CD4-positive, alpha-beta T cell treated with Interleukin-6 for 4 hours (primary cell): ENCODE measurements around the gene HS3ST1.

Experiments used
- DNase-seq: peaks from one replicate; pipeline ENCODE4 v3.0.0-alpha.2; 2020; ENCODE audit warnings: mixed read lengths

HS3ST1 gene

GRCh38 chr4:11431111-11431510 lies 2.4 kb upstream of the HS3ST1 start:
- no peak for DNase-seq

GRCh38 chr4:11430536-11430935 lies 1.8 kb upstream of the HS3ST1 start:
- DNase-seq = no peak

DNA sequence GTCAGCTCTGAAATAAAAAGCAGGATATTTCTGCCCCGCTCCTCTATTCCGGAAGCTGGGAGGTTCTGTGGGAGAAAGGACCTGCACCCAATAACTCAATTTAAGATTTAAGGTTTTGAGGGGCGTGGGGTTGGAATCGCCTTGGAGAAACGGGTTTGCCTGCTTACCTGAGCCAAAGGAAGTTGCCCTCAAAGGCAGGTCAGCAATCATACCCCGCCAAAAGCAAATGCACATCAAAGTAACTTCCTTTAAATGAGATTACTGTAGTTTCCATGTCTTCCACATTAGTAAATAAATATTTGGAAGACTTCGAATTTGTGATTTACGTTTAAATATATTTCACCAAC lies 978 bp upstream of the HS3ST1 start:
- DNase-seq = no peak

DNA sequence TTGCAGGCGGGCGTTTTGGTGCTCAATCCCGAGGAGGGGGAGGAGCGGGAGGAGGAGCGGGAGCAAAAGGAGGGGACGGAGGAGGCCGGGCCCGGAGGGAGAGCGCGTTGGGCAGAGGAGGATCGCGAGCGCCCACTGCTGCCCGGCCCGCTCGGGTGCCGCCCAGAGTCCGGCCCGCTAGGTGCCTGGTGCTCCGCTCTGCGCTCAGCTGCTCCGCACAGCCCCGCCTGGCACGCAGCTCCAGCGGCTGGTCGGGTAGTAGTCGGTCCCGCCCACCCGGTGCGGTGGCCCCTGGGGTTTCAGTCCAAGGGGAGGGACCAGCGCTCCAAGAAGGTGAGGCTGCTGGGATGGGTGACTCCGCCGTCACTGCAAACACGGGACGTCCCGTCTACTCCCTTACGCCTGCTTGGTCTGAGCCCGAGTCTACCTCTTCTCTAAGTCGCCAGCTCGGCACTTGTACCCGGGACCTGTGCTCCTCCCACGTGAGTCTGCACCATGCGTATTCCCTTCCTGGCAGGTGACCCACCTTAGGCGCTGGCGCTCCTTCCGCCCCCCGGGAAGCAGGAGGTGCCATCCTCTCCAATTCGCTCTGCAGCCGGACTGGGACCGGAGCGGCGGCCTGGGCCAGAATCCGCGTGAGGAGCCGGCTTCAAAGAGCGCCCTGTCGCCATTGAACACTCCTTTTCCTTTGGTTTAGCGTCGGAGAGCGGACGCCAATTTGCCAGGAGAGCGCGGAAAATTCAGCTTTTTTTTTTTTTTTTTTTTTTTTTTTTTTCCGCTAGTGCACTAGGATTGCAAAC lies 405 bp upstream of the HS3ST1 start:
- DNase-seq = peak; percentile 31

GRCh38 chr4:11427121-11427996 lies 1.3 kb downstream of the HS3ST1 start:
- DNase-seq = no peak

- DNase-seq = no peak
These were observed 2.0 kb downstream of the HS3ST1 start for GRCh38 chr4:11426731-11427120.

DNA sequence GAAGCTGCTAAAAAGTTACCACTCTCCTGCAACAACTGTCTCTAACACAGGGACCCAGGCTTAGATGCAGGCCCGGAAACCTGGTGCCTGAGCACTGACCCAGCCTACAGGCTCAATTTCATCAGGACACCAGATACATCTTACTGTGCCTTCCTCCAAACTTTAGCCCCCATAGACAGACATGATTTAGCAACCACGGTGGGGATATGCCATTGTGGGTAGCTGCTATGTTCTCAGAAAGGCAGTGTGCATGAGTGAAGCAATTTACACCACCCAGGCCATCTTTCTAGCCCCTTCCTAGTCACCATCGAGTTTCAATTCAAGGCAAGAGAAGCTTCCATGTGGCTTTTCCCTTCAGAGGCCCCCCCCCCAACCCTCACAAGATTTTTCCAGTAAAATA lies 2.7 kb downstream of the HS3ST1 start:
- no peak for DNase-seq

GRCh38 chr4:11424856-11425255 lies 3.8 kb downstream of the HS3ST1 start:
- DNase-seq = no peak

DNA sequence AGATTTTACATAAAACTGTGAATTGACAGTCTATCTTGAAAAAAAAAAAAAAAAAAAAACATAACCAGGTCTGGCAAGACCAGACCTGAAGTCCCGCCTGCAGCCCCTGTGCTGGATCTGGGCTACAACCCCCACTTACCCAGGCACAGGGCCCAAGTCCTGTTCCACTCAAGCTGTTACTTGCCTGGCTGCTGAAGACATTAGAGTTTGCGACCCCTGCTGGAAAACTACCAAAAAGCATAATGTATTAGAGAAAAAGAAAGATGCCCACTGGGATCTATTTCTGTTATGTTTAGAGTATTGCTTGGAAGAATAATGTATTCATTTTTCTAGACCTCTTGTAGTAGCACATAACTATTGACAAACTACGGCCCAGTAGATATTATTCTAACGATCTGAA lies 4.7 kb downstream of the HS3ST1 start:
- peak; percentile 22 for DNase-seq

DNA sequence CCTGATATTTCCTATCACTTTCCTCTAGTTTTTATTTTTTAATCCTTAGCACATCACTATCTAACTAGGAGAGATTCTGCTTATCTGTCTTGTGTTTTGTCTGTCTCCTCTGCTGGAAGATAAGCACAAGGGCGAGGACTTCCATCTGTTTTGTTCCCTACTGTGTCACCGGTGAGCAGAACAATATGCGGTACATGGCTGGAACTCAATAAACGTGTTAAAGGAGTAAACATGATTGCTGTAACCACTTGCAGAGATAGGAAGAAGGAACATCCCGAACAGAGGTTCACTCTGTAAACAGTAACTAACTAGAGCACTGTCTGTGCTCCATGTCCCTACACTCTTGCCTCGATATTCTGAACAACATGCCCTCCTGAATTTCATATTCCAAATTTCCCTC lies 5.2 kb downstream of the HS3ST1 start:
- no peak for DNase-seq

DNA sequence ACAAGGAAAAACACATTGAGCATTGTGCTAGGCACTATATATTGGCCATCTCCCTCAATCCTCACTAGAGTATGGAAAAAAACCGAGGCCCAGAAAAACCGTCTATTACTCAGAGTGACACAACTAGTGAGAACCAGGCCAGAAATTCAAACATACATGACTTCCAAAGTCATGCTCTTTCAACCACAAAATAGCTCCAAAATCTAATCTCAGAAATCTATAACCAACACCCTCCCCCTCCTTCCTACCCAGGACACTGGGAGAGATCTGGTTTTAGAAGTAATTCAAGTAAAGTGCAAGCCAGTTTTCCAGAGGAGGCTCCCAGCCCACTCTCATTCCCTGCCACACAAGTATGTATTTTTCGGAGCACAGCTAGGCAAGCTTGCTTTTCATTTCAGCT lies 7.6 kb downstream of the HS3ST1 start:
- no peak for DNase-seq

DNA sequence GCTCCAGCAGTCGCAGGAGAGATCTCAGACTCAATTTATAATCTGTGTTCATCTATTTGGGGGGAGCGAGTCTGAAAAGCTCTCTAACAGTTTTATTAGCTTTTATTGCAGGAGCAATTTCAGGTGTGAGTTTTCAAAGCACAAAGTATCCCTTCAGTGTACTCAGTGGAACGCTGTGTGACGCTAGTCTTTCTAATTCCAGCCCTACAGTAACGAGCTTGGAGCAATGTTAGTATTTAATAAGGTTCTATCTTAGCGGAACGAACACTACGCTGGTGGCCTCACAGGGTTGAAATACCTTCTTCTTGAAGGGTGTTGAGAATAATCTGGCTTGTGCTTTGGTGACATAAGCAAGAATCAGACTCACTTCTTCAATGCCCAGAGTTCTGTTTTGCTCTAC lies 8.4 kb downstream of the HS3ST1 start:
- DNase-seq = no peak

DNA sequence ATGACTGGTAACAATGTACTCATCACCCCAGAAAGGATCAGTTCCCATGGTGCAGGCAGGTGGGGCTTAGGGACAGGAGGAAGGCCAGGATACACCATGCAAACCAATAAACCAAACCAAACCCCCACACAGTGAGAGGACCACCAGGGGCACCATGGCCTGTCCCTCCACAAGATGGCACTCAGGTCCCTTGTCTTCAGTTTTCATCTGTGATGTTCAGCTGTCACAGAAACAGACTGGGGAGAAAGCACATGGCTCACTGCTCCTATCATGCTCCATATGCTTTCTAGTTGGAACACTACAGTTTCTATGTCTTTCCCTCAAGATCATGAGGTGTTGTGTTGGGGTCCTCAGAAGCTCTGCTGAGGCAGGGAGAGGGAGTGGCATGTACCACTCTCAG lies 10.1 kb downstream of the HS3ST1 start:
- peak; percentile 35 for DNase-seq

DNA sequence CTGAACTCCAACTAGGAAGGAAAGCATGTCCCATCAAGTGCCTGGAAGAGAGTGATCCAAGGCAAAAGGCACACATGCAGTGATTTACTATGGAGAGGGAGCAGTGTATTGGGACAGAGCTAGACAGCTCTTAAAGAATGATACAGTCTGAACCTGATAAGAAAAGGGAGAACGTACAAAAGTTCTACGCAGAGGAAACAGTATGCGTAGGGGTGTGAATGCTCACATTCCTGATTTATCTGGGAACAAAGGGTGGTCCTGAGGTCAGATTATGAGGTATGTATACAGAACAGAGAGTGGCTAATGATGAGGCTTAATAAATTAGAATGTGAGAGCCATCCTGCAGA lies 12.0 kb downstream of the HS3ST1 start:
- DNase-seq = no peak

GRCh38 chr4:11416071-11416766 lies 12.5 kb downstream of the HS3ST1 start:
- DNase-seq = no peak

DNA sequence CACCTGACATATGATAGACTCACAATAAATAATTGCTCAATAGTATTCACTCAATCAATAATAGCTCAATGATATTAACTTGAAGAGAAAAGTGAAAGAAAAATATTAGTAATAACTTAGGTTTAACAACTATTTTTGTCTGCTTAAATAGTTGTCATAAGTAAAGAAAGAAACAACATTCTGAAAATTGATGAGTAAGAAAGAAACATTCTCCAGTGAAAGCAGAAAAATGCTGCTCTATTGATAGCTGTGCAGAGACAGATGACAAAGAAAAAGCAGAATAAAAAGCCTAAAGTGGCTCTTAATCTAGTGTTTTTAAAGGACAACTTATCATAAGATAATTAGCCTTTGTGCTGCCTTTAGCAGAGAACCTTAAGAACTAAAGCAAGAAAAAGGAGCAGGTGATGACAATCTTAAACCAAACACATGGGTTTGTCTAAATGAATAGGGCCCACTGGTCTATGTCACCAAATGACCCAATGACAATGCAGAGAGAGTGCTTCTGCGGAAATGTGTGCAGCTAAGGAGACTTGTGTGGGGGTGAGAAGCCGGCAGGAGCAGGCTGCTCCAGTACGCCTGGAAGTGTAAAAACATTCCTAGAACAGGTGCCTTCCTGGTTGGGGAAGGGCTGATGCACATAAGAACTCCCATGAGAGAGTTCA lies 13.2 kb downstream of the HS3ST1 start:
- DNase-seq = no peak

GRCh38 chr4:11412211-11412610 lies 16.5 kb downstream of the HS3ST1 start:
- no peak for DNase-seq

DNA sequence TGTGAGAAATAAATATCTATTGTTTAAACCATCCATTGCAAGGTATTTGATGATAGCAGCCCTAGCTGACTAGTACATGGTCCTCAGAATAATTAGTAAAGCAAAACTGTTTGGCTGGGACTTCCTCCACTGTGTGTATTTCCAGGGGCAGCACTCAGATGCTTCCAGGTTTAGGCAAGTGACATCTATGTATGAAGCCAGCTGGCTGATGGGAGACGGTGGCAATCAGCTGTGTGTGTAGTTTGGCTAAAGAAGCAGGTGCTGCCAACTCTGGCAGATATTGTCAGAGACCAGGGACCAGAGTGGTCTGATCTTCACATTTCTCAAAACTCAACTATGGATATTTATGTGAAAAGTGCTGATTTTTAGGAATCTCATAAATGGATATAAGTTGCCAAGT lies 19.1 kb downstream of the HS3ST1 start:
- no peak for DNase-seq

GRCh38 chr4:11408233-11408967 lies 20.3 kb downstream of the HS3ST1 start:
- no peak for DNase-seq

- no peak for DNase-seq
These were observed 21.1 kb downstream of the HS3ST1 start for GRCh38 chr4:11407551-11407950.

DNA sequence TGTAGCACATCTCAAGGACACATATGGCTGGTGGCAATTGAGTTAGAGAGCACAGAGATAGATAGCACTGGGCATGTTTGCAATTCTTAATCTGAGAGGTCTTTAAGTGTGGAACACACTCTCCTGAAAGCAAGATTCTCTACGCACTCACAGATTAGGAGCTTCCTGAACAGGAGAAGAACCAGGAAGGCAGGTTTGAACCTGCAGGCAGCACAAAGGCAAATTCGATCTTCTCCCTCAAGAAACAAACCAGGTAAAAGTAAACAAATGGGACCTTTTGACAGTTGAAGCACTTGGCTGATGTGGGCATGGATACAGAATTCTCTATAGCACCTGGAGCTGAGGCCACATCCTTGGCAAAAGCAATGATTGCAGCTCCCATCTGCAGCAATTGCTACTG lies 24.3 kb downstream of the HS3ST1 start:
- no peak for DNase-seq

- no peak for DNase-seq
These were observed 26.5 kb downstream of the HS3ST1 start for GRCh38 chr4:11402192-11402591.
